ENCODE measurements around the gene PRR22.

- TF ChIP-seq EZH2 (optimal IDR thresholded peaks at IDR 0.05; ENCODE audit: low read depth, low read length) (no peak), CTCF (IDR thresholded peaks at IDR 0.05; ENCODE audit: low read length) (no peak), EZH2phosphoT487 (IDR thresholded peaks at IDR 0.05; ENCODE audit: low read length) (no peak)
Observed at GRCh38 chr19:5774921-5775320, 9.6 kb downstream of the PRR22 start.
